ENCODE results near the gene POM121L2. TPM values are rescaled to one million over a fixed set of nuclear protein-coding genes. Genes with fewer than 3 reads are reported as not detected.
A peak's percentile ranks its signal among the peaks of the same experiment; 100 is the strongest.

POM121L2 gene
- not detected for polyA plus RNA-seq (2013, experiment 1 of 2; ENCODE audit: insufficient read length)
- not detected for polyA plus RNA-seq (2013, experiment 2 of 2; ENCODE audit: insufficient read length)

GRCh38 chr6:27312146-27312949, at the start of gene POM121L2:
Gene POM121L2 (minus strand): TSS chr6:27312273. CDS start chr6:27312170, 103 bp downstream.
- DNase-seq: peak; percentile 30

- DNase-seq: no peak
Observed at GRCh38 chr6:27359231-27359630, 47.2 kb upstream of the POM121L2 start.

- DNase-seq: no peak
Observed at GRCh38 chr6:27358786-27359185, 46.7 kb upstream of the POM121L2 start.

GRCh38 chr6:27352850-27353249, 40.8 kb upstream of the POM121L2 start:
- DNase-seq: no peak

- no peak for DNase-seq
Observed at GRCh38 chr6:27334141-27334540, 22.1 kb upstream of the POM121L2 start.

- DNase-seq: no peak
Observed at GRCh38 chr6:27333642-27334040, 21.6 kb upstream of the POM121L2 start.

GRCh38 chr6:27332692-27333641, 20.9 kb upstream of the POM121L2 start:
- peak; percentile 55 for DNase-seq

GRCh38 chr6:27327023-27327738, 15.1 kb upstream of the POM121L2 start:
- no peak for DNase-seq

GRCh38 chr6:27321901-27322300, 9.8 kb upstream of the POM121L2 start:
- DNase-seq: no peak

- no peak for DNase-seq
Observed at GRCh38 chr6:27321370-27321769, 9.3 kb upstream of the POM121L2 start.

GRCh38 chr6:27318973-27319372, 6.9 kb upstream of the POM121L2 start:
- DNase-seq: no peak

- no peak for DNase-seq
Observed at GRCh38 chr6:27314046-27314445, 2.0 kb upstream of the POM121L2 start.

GRCh38 chr6:27312950-27313271, 838 bp upstream of the POM121L2 start:
- no peak for DNase-seq

- no peak for DNase-seq
Observed at GRCh38 chr6:27311806-27312145, 297 bp downstream of the POM121L2 start.

- DNase-seq: no peak
Observed at GRCh38 chr6:27303613-27304272, 8.3 kb downstream of the POM121L2 start.

GRCh38 chr6:27297857-27298730, 14.0 kb downstream of the POM121L2 start:
- DNase-seq: peak; percentile 42

GRCh38 chr6:27297484-27297856, 14.6 kb downstream of the POM121L2 start:
- DNase-seq: no peak

- peak; percentile 39 for DNase-seq
Observed at GRCh38 chr6:27296106-27296783, 15.8 kb downstream of the POM121L2 start.

GRCh38 chr6:27295301-27296079, 16.6 kb downstream of the POM121L2 start:
- peak; percentile 59 for DNase-seq

GRCh38 chr6:27294409-27294808, 17.7 kb downstream of the POM121L2 start:
- DNase-seq: no peak

Data from fibroblast of skin of back (primary cell).